Uterus (tissue), 2 donors: ENCODE results near the gene RNF17.

Source experiments
- CTCF ChIP-seq, 4 experiments: fragments of 200-600 bp in 2 of 4; fragments of 450-650 bp in 2 of 4; sonication (generic) in 2 of 4; IDR thresholded peaks; one replicate each; pipeline ENCODE4 v1.5.1; 2016 to 2019; ENCODE audit warnings: antibody characterized with exemption in 4 of 4, mild to moderate bottlenecking in 2 of 4, moderate library complexity in 1 of 4
- POLR2A ChIP-seq, 2 donors: fragments of 450-650 bp; IDR thresholded peaks; one replicate each; pipeline ENCODE4 v1.6.1; 2016; ENCODE audit warnings: antibody characterized with exemption in 2 of 2, mild to moderate bottlenecking in 1 of 2, moderate library complexity in 1 of 2

- no peak for TF ChIP-seq CTCF (IDR thresholded peaks at IDR 0.05)
- no peak for TF ChIP-seq POLR2A (IDR thresholded peaks at IDR 0.05)
Measured at GRCh38 chr13:24866488-24866887, 102.5 kb downstream of the RNF17 start.
